ENCODE results near the gene RIPK1. TPM values are rescaled to one million over a fixed set of nuclear protein-coding genes. Genes with fewer than 3 reads are reported as not detected.
A peak's percentile ranks its signal among the peaks of the same experiment; 100 is the strongest.

RIPK1 gene
- total and polyA plus RNA-seq, 4 donors = 12.1 to 24.1 (median 19.7) TPM

DNA sequence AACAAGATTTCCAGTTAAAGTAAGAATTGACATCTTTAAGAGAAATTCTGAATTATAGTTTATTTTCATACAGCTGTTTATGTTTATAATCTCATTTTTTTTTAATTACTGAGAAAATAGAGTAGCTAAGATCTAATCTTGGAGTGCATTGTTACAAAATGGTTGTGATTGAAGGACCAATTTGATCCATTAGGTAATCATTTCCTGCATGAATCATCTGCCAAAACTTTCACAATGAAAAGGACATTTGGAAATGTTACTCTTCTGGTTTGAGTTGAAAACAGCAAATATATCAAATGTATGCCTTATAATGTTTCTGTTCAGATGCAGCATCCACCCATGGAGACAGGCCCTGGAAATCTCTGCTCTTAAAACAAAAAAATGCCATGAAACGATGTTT, 70.0 kb downstream of the RIPK1 start:
- no peak for DNase-seq
- Histone ChIP-seq H3K9ac (ENCODE audit: insufficient read depth in 1 of 2, low read length in 2 of 2) (no peak overlapping the region), H3K27ac (ENCODE audit: low read depth in 1 of 2, low read length in 1 of 2) (peak overlapping the region in 1 of 2 donors; percentile 54), H3K4me1 (ENCODE audit: control insufficient read depth in 5 of 5, insufficient read depth in 5 of 5, low read length in 5 of 5) (no peaks in the 10 kb centered on the region), H3K36me3 (ENCODE audit: control insufficient read depth in 4 of 4, insufficient read depth in 4 of 4, low read length in 4 of 4) (peaks cover 0 to 38% (median 8%) of the 10 kb centered on the region in 4 donors), H3K9me3 (ENCODE audit: control insufficient read depth in 4 of 4, insufficient read depth in 3 of 4, low read length in 3 of 4) (no peaks in the 10 kb centered on the region), H3K4me3 (no peak overlapping the region), H3K27me3 (ENCODE audit: control insufficient read depth in 3 of 3, insufficient read depth in 3 of 3, low read length in 2 of 3) (no peaks in the 10 kb centered on the region)
- 70 to 72% methylated on average over 1 of the region's 1 CpG for WGBS, 2 donors
- TF ChIP-seq, protein P1, sequence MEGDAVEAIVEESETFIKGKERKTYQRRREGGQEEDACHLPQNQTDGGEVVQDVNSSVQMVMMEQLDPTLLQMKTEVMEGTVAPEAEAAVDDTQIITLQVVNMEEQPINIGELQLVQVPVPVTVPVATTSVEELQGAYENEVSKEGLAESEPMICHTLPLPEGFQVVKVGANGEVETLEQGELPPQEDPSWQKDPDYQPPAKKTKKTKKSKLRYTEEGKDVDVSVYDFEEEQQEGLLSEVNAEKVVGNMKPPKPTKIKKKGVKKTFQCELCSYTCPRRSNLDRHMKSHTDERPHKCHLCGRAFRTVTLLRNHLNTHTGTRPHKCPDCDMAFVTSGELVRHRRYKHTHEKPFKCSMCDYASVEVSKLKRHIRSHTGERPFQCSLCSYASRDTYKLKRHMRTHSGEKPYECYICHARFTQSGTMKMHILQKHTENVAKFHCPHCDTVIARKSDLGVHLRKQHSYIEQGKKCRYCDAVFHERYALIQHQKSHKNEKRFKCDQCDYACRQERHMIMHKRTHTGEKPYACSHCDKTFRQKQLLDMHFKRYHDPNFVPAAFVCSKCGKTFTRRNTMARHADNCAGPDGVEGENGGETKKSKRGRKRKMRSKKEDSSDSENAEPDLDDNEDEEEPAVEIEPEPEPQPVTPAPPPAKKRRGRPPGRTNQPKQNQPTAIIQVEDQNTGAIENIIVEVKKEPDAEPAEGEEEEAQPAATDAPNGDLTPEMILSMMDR (IDR thresholded peaks at IDR 0.05; ENCODE audit: control extremely low read depth, extremely low read depth) = no peak
- no peak for ATAC-seq (ENCODE audit: insufficient read depth, low FRiP score)

DNA sequence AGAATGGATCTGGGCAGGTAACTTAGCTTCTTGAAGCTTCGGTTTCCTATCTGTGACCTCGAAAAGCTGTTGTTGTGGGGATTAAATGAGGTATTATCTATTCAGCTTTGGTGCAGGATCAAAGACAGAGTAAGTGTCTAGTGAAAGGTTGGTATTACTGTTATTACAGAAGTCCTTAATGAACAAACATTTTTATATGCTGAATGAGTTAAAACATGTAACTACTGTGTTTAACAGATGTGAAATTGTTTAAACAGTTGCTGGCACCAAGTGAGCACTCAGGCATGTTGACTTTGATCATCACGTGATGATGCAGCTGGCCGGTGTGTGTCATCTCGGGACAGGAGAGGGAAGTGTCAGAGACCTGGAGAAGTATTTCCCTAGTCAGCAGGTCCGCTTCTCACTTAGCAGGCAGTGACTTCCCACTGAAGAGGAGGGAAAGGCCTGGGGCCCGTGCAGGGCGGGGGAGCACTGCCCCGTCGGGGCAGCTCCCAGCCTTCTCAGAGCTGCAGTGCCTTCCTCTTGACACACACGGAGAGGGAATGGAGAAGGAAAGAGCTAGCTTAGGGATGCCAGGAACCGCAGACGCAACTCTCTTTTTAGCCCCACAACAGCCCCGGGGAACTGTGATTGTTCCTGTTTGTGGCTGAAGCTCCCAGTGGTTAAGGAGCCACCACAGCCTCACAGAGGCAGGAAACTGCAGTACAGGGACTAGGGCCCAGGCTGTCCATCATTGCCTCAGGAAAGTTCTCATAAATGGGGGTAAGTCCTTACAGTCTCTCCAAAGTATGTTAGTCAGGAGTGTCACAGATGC, 71.0 kb downstream of the RIPK1 start:
- 42 to 45% methylated on average over 14 of the region's 14 CpGs for WGBS, 2 donors
- DNase-seq (peak; percentile 20 to 39 (median 36)), ATAC-seq (ENCODE audit: insufficient read depth, low FRiP score) (peak; percentile 84)
- no peaks in the 10 kb centered on the region for H3K27me3 ChIP-seq (ENCODE audit: control insufficient read depth in 3 of 3, insufficient read depth in 3 of 3, low read length in 2 of 3)
- H3K9ac ChIP-seq (ENCODE audit: insufficient read depth in 1 of 2, low read length in 2 of 2) = no peak overlapping the region
- H3K4me3 ChIP-seq = no peak overlapping the region
- TF ChIP-seq, protein P1 (IDR thresholded peaks at IDR 0.05; ENCODE audit: control extremely low read depth, extremely low read depth) = no peak
- no peaks in the 10 kb centered on the region for H3K4me1 ChIP-seq (ENCODE audit: control insufficient read depth in 5 of 5, insufficient read depth in 5 of 5, low read length in 5 of 5)
- peak overlapping the region; percentile 52 to 54 for H3K27ac ChIP-seq (ENCODE audit: low read depth in 1 of 2, low read length in 1 of 2)
- peaks cover 0 to 42% (median 11%) of the 10 kb centered on the region in 4 donors for H3K36me3 ChIP-seq (ENCODE audit: control insufficient read depth in 4 of 4, insufficient read depth in 4 of 4, low read length in 4 of 4)
- no peaks in the 10 kb centered on the region for H3K9me3 ChIP-seq (ENCODE audit: control insufficient read depth in 4 of 4, insufficient read depth in 3 of 4, low read length in 3 of 4)

DNA sequence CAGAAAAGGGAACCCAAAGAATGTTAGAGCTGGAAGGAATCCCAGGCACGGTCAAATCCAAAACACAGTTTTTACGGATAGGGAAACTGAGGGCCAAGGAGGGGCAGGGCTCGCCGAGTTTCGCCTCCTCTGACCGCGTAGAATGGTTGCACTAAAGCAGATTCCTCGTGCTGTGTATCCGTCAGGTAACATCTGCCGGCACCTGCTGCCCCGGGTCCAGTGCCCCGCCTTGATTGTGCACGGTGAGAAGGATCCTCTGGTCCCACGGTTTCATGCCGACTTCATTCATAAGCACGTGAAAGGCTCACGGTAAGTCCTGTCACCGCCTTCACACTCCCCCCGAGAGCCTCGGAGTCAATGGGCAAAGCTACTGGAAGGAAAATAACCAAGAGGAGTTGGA, 71.9 kb downstream of the RIPK1 start:
- Histone ChIP-seq H3K9ac (ENCODE audit: insufficient read depth in 1 of 2, low read length in 2 of 2) (no peak overlapping the region), H3K4me1 (ENCODE audit: control insufficient read depth in 5 of 5, insufficient read depth in 5 of 5, low read length in 5 of 5) (no peaks in the 10 kb centered on the region), H3K36me3 (ENCODE audit: control insufficient read depth in 4 of 4, insufficient read depth in 4 of 4, low read length in 4 of 4) (peaks cover 0 to 44% (median 14%) of the 10 kb centered on the region in 4 donors), H3K27me3 (ENCODE audit: control insufficient read depth in 3 of 3, insufficient read depth in 3 of 3, low read length in 2 of 3) (no peaks in the 10 kb centered on the region), H3K4me3 (no peak overlapping the region), H3K27ac (ENCODE audit: low read depth in 1 of 2, low read length in 1 of 2) (no peak overlapping the region), H3K9me3 (ENCODE audit: control insufficient read depth in 4 of 4, insufficient read depth in 3 of 4, low read length in 3 of 4) (peaks cover 0 to 3% (median 0%) of the 10 kb centered on the region in 4 donors)
- TF ChIP-seq, protein P1 (IDR thresholded peaks at IDR 0.05; ENCODE audit: control extremely low read depth, extremely low read depth) = no peak
- ATAC-seq (ENCODE audit: insufficient read depth, low FRiP score) (no peak), DNase-seq (no peak)
- 95 to 96% methylated on average over 20 of the region's 20 CpGs for WGBS, 2 donors

All from lung (tissue), 12 donors.